ENCODE measurements around the gene IGF1.
"Not testable (repeated sequence)": the region's sequence is repeated elsewhere in the genome, so short reads cannot be mapped to it uniquely, and the experiment has no call there.

Gene IGF1

DNA sequence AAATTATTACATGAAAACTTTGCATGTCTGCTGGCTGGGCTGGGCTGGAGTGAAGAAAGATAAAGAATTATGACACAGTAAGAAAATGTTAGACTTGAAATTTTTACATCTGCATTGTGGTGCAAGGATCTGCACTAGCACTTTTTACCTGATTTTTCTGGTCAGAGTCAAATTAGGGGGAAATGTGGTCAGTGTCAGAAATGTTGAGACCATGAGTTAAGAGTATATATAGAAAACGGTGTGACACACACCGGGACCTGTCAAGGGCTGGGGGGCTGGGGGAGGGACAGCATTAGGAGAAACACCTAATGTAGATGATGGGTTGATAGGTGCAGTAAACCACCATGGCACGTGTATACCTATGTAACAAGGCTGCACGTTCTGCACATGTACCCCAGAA is 90.3 kb downstream of the IGF1 start:
- no peak for DNase-seq (ENCODE audit: low read depth in 2 of 3, low spot score in 2 of 3)

DNA sequence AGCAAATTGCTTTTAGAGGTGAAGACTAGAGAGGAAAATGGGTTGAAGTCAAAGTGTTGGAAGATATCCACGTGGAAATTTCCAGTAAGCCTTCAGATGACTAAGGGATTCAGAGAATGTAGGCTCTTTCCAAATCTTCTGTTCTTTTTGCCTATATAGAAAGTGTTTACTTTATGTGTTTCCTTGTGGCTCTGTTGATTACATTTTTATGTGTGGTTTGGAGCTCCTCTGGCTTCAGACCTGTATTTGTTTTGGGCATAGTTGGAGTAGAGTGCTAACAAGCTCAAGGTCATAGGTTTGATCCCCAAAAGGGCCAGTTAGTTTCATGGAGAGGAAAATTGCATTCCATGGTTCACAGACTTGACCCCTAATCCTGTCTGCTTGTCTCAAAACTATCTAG is 91.9 kb downstream of the IGF1 start:
- no peak for DNase-seq (ENCODE audit: low read depth in 2 of 3, low spot score in 2 of 3)

DNA sequence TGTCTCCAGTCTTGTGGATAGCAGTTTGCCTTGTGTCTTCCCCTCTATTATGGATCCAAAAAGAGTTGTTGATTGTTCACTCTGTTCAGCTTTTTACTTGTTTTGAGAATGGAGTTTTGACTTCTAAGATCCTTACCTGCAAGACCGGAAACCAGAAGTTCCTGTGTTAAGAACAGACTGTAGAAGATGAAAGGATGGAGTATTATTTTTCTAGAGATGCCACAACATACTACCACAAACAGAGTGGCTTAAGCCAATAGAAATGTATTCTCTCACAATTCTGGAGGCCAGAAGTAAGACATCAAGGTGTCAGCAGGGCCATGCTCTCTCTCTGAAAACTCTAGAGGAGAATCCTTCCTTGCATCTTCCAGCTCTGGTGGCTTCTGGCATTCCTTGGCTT is 95.0 kb downstream of the IGF1 start:
- DNase-seq (ENCODE audit: low read depth in 2 of 3, low spot score in 2 of 3) = no peak

DNA sequence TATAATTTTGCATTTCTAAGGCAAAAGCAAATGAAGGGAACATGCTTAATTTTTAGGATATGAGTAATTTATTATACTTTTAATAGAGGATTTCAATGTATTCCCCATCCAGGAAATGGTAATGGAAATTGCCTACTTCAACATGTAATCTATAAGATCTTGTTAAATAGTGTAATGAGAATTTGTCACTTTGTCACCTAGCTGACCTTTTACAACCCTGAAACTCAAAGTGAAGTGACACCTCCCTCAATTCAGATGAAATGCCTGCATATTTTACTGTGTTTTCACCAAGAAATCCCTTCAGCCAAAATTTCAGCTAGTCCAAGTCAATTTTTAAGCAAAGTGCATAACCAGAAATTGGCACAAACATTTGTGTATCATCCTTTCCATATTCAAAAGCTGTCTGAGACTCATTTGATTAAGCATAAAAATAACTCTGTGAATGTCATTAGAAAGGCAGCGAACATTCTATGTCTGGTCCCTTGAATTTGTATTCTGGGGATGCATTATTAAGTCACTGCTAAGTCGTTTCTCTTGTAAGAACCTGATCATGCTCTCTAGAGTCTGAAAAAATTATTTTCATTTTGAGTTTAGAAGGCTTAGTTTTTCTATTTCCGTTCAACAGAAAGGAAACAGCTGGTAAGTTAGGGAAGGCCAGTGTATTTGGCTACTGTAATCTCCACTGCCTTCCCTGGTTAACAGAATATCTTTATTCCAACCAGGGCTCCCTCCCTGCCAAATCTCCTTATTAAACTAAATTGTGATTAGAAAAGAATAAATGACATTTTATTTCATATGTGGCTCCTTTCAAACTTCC is 100.8 kb downstream of the IGF1 start:
- DNase-seq (ENCODE audit: low read depth in 2 of 3, low spot score in 2 of 3) = no peak

DNA sequence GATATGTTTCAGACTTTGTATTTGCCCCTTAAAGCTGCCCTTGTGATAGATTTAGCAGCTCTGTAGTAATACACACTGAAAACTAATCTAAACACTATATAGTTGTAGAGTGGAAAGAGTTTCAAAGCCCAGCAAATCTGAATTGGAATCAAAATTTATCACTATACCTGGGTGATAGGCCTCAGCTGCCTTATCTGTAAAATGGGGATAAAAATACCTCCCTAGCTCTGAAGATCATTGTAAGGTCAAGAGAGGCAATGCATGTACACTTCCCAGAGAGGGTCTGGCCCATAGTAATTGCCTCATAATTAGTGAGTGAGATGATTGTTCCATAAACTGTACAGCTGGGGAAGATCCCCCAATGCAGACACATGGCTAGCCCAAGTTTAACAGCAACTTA is 103.6 kb downstream of the IGF1 start:
- no peak for DNase-seq (ENCODE audit: low read depth in 2 of 3, low spot score in 2 of 3)

DNA sequence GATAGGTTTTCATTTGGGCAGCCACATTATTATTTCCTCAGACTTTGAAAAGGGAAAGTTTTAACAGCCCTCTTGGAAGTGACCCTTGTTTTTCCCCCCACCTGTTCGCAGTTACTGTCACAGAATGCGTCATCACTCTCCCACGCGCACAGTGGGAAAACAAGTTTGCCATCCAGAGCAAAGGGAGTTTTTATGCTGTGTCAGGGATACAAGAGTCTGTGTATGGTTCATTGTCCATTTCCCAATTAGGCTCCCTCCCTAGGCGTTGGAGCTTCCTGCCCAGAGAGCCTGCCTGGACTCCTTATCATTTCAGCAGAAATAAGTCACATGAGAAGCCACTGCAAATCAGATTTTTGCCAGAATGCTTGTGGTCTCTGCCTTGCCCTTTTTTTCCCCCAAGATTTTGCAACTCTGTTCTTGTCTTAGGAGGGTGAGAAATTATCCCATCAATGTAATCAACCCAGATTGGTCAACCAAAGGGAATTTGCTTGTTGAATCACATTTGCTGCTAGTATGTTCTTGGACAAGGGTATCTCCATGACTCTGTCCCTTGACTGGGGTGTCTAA is 104.1 kb downstream of the IGF1 start:
- no peak for DNase-seq (ENCODE audit: low read depth in 2 of 3, low spot score in 2 of 3)

GRCh38 chr12:102374190-102374589 is 106.2 kb downstream of the IGF1 start:
- DNase-seq (ENCODE audit: low read depth in 2 of 3, low spot score in 2 of 3) = no peak

DNA sequence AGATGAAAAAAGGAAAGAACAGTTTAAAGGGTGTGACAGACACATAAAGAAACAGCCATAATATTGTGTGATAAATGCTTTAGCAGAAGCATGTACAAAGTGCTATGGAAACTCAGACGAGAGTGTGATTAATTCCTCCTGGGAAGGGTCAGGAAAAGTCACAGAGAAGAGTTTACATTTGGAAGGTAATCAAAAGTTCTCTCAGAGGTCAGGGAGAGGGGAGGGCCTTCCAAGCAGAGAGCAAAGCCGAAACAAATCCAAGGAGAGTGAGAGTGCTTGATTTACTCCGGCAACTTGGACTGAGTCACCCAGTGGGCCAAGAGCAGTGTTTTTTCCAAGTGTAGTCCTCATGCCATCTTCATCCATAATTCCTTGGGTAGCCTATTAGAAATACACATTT is 108.3 kb downstream of the IGF1 start:
- no peak for DNase-seq (ENCODE audit: low read depth in 2 of 3, low spot score in 2 of 3)

DNA sequence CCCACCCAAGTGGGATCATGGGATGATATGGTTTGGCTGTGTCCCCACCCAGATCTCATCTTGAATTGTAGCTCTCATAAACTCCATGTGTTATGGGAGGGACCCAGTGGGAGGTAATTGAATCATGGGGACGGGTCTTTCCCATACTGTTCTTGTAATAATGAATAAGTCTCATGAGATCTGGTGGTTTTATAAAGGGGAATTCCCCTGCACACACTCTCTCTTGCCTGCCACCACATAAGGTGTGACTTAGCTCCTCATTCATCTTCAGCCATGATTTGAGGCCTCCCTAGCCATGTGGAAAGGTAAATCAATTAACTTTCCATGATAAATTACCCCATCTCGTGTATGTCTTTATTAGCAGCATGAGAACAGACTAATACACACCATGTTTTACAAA is 109.2 kb downstream of the IGF1 start:
- DNase-seq (ENCODE audit: low read depth in 2 of 3, low spot score in 2 of 3) = no peak

- no peak for DNase-seq (ENCODE audit: low read depth in 2 of 3, low spot score in 2 of 3)
Measured at GRCh38 chr12:102369876-102370275, 110.5 kb downstream of the IGF1 start.

GRCh38 chr12:102365365-102365764 is 115.0 kb downstream of the IGF1 start:
- DNase-seq (ENCODE audit: low read depth in 2 of 3, low spot score in 2 of 3) = no peak

- no peak for DNase-seq (ENCODE audit: low read depth in 2 of 3, low spot score in 2 of 3)
Measured at GRCh38 chr12:102364709-102365108, 115.7 kb downstream of the IGF1 start.

- no peak for DNase-seq (ENCODE audit: low read depth in 2 of 3, low spot score in 2 of 3)
Measured at GRCh38 chr12:102356690-102357089, 123.7 kb downstream of the IGF1 start.

GRCh38 chr12:102354281-102354680 is 126.1 kb downstream of the IGF1 start:
- not testable (repeated sequence) for DNase-seq (ENCODE audit: low read depth in 2 of 3, low spot score in 2 of 3)

- DNase-seq (ENCODE audit: low read depth in 2 of 3, low spot score in 2 of 3) = no peak
Measured at GRCh38 chr12:102351322-102351721, 129.0 kb downstream of the IGF1 start.

DNA sequence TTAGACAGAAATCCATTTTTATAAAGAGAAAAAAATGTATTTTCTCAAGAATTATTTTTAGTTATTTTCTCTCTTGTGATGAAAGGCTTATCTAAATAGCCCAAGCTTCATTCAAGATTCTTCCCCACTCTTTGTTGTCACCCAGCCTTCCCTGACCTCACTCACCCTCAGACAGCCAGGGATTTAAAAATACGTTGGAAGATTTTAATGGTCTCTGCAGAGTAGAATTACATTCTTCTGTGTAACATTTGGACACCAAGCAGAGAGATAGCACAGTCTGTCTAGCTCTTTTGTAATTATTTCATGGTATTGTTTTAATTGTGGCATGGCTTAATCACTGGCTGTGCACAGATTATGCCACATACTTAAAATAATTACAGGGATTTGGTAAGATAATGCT is 130.3 kb downstream of the IGF1 start:
- DNase-seq (ENCODE audit: low read depth in 2 of 3, low spot score in 2 of 3) = no peak

- DNase-seq (ENCODE audit: low read depth in 2 of 3, low spot score in 2 of 3) = no peak
Measured at GRCh38 chr12:102349079-102349478, 131.3 kb downstream of the IGF1 start.

DNA sequence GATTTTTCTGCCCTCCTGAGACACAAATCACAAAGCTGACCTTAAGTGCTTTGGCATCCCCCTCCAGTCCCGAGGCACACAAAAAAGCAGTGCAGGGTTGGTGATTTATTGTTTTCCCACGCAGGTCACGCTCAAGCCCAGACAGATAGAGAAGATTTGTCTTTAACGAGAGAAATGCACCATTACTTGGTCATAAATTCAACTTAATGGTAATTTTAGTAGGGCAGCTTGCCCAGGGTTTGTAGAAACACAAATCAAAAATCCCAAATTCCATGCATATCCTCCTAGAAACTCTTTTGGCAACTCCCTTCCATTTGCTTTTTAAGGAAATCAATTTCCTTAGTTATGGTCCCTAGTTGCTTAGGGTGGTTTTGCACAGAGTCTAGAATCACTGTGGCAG is 132.6 kb downstream of the IGF1 start:
- no peak for DNase-seq (ENCODE audit: low read depth in 2 of 3, low spot score in 2 of 3)
